DMS 273 treated with DMSO at 0.1 percent for 48 hours (cell line): ENCODE measurements around the gene PLA2G5.
"Not testable (repeated sequence)": the region's sequence is repeated elsewhere in the genome, so short reads cannot be mapped to it uniquely, and the experiment has no call there.

Source experiments
- DNase-seq: peaks from one replicate; lab custom pipeline; 2025; lab: John Stamatoyannopoulos, UW

PLA2G5 gene

DNA sequence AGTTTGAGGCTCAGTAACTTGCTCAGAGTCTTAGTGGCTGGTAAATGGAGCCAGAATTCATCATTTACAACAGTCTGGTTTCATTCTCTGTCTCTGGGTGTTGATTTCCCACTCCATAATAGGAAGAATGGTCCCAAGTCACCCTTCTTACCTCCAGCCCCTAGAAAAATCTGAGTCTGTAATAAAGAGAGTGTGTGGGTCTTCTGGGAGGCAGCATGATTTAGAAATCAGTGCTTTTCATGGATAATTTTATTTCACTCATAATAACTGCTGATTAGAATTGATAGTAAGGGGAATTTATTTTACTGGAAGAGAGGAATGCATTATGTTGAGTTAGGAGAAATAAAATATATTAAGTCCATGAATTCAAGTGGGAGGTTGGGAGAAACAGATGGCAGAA is 47.2 kb downstream of the PLA2G5 start:
- no peak for DNase-seq

DNA sequence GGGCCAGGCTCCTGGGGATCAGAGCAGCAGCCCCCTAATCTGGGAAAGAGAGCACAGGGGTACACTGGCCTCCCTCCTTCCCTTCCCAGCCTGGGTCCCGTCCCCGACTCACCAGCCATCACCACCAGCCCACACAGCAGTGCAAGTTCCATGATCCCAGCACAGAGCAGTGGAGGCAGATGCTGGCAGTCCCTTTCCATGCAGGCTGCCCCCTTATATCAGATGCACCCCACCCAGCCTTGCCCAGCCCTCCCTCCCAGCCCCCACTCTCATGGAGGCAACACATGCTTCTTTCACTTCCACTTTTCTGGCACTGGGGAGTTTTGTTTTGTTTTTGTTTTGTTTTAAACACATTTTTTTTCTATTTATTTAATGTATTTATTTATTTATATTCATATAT is 49.4 kb downstream of the PLA2G5 start, which contains the start of gene PLA2G2D:
TSS of gene PLA2G2D (minus strand) at position 190 of the 400 bp plus-strand sequence. CDS start at position 152, 38 bp downstream.
- DNase-seq = no peak

DNA sequence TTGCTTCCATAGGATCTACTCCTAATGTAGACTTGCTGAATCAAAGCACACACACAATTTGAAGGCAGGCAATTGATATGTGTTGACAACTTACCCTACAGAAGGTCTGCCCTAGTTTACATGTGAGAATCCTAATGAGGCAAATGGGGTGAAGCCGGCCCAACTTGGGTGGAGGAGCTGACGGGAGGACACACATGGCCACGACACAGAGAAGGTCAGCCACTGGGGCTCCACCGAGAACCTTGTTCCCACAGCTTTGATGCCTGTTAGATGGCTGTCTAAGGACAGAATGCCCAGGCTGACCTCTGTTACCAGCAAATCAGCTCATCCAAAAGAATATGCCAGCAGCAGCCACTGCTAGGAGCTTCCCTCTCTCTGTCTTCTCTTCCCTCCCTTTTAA is 50.8 kb downstream of the PLA2G5 start:
- DNase-seq = no peak

DNA sequence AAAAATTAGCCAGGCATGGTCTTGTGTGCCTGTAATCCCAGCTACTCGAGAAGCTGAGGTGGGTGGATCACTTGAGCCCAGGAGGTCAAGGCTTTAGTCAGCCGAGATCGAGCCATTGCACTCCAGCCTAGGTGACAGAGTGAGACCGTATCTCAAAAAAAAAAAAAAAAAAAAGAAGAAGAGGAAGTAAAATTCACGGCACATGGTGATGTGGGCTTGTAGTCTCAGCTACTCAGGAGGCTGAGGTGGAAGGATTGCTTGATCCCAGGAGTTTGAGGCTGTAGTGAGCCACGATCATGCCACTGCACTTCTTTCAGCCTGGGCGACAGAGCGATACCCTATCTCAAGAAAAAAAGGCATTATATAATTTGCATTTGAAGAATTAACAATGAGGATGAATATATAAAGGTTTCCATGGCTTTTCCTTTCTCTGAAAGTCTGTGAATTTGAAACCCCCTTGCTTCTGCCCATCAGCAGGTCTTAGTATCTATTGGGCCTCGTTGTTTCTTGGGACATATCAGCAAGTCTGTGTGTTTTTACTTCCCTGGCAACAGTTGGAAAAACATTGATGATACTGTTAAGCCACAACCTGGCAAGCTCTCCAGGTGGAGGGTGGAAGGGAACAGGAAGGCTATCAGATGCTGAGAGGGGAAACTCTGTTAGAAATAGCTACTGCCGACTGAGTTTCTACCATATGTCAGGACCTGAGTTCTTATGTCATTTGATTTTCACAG is 53.9 kb downstream of the PLA2G5 start:
- DNase-seq = no peak

DNA sequence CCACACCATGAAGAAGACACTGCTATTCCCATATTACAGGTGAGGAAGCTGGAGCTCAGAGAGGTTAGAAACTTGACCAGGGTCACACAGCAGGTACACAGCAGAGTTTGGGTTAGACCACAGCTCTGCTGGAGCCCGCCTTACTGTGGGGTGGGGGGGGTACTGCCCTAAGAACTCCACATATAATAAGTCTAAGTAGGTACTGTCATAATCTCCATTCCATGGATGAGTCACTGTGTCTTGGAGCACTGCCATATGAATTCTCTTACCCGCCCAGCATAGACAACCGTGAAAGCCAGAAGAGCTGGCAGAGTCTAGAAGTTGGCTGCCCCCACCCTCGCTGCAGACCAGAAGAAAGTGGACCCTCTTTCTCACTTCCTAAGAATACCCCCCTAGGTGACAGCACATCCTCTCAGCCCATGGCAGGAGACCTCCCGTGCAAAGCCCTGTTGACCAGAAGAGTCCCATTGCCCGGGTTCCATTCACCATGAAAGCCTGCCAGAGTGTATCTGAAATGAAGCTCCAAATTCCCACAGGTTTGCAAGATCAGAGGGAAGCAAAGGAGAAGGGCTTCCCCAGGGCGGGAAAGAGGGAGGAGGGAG is 54.6 kb downstream of the PLA2G5 start:
- DNase-seq = no peak

DNA sequence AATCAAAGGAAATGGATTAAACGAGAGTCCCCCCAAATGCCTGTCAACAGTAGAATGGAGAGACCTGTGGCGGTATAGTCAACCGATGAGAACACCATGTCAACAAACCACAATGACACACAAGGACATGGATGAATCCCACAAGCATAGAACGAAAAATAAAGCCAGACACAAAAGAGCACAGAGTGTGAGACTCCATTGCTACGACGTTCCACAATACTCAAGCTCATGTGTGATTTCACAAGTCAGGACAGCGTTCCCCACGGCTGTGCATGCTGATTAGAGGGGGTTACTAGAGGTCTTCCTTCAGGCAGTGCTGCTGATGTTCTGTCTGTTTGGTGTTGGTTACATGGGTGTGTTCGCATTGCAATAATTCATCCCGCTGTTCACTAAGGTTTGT is 55.1 kb downstream of the PLA2G5 start:
- no peak for DNase-seq

DNA sequence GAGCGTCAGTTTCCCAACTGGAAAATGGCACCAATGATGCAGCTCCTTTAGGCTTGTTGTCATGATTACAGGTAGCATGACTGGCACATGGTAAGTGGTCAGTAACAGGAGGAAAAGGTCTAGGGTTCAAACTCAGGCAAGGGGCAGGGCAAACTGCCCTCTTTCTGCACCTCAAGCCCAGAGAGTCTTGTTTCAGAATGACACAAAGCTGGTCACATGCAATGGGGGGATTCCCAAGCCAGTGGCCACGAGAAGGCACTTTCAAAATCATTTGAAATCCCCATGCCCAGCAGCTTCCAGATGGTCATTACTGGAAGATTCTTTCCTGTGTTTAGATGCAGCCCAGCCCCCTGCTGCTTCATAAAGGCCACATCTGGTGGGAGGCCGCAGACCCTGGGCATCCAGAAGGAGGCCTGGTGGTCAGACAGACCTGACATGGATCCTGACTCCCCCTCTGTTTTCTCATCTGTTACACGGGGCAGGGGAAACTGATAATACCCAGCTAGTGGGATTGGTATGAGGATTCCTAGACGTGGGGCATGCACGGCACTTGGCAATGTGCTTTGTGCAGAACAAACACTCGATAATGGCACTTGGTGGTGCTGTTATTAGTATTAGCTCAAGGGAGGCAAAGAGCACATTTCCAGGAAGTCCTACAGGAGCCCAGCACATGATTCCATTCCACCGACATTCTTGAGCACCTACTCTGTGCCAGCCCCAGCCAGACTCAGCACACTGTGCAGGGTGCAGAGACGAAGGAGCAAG is 56.2 kb downstream of the PLA2G5 start:
- DNase-seq = no peak

DNA sequence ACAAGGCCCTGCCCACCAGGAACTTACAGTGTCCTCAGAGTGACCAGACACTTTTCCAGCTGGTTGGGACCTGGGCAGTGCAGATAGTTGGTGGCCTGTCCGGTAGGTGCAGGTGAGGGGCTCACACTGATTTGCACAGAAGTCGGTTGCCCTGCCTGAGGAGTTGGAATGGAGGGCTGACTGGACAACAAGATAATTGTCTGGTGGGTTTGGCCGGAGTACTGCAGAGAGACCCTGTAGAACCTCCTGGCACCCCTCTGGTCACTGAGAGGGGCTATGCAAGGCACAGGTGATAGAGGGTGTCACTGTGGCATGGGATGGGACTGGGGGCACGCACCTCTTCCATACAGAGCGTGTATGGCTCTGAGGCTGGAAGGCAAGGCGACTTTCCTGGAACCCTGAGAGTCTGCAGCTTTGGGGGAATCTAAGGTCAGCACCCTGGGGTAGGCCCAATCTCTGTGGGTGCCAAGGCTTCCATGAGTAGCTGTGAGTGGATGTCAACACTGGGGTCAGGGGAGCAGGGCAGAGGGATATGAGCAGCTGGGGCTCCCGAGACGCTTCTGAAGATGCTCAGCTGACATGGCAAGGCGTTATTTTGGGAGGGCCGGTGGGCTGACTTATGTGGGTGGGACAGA is 56.9 kb downstream of the PLA2G5 start:
- no peak for DNase-seq

DNA sequence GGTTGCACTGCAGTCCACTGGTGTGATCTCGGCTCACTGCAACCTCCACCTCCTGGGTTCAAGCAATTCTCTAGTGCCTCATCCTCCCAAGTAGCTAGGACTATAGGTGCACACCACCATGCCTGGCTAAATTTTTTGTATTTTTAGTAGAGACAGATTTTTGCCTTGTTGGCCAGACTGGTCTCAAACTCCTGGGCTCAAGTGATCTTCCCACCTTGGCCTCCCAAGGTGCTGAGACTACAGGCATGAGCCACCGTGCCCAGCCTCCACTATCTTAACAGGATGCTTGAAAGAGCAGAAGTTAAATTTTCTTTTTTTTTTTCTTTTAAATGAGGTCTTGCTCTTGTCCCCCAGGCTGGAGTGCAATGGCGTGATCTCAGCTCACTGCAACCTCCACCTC is 60.5 kb downstream of the PLA2G5 start:
- not testable (repeated sequence) for DNase-seq

DNA sequence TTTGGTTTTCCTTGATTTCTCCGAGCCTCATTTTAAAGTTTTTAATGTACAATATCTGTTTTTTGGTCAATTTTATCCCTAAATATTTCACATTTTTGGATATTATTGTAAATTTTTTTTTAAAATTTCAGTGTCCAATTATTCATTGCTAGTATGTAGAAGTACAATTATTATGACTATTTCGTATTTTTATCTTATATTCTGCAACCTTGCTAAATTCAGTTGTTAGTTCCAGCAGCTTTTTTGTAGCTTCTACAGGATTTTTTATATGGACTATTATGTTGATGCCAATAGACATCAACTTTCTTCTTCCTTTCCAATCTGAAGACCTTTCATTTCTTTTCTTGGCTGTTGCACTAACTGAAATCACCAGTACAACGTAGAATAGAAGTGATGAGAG is 65.0 kb downstream of the PLA2G5 start:
- DNase-seq = no peak

DNA sequence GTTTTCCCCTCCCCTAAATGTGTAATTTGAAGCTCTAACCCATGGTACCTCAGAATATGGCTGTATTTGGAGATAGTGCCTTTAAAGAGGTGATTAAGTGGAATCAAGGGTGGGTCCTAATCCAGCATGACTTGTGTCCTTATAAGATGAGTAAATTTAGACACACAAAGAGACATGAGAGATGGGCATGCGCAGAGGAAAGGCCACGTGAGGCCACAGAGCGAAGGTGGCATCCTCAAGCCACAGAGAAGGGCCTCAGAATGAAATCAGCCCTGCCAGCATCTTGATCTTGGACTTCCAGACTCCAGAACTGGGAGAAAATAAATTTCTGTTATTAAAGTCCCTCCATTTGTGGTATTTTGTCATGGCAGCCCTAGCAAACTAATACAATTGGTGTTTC is 66.3 kb downstream of the PLA2G5 start:
- DNase-seq = no peak

DNA sequence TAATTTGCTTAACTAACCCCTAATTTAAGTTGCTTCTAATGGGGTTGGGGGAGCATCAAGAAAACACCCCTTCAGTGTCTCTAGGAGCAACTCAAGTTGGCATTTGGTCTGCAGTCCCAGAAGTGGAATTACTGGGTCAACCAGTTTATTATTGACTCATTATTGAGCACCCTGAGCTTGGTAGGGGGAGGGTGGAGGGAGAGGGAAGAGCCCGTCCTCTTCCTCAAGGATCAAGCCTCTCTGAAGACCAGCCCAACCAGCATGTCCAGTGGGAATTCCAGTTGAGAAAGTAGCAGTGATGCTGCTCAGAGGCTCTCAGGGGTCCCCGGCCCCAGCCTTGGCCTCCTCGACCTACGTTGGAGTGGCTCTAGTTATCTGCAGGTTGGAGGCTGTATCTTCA is 67.1 kb downstream of the PLA2G5 start:
- no peak for DNase-seq

DNA sequence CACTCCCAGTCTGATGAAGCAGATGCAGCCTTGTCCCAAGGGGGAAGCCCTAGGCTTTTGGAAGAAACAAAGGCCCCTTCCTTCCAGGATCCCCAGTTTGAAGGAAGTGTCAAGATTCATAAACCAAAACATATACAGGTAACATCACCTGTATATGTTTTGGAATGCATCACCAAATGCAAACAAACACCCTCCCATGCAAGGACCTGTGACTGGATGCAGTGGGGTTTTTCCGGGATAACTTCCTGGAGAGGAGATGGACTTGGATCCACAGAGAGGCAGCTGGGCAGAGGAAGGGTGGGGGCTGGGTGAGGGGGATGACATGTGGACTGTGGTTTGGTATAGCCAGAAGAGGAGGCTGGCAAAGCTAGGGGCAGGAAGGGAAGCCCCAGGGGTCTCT is 67.6 kb downstream of the PLA2G5 start:
- DNase-seq = no peak

DNA sequence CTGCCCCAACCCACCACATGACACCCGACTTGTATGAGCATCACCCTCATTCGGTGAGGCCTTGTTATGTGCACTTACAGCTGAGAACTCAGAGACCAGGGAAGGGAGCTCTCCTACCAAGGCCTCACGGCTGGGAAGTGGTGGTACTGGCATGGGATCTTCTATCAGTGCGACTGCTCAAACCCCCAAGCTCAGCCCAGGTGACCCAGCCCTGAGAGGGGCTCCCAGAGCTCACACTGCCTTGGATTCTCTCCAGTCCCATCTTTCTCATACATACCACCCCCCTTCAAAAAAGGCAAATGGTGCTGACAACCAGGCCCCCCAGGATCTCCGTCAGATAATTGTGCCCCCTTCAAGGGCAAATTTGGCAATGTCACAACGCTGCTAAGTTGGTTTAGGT is 68.4 kb downstream of the PLA2G5 start:
- DNase-seq = no peak

DNA sequence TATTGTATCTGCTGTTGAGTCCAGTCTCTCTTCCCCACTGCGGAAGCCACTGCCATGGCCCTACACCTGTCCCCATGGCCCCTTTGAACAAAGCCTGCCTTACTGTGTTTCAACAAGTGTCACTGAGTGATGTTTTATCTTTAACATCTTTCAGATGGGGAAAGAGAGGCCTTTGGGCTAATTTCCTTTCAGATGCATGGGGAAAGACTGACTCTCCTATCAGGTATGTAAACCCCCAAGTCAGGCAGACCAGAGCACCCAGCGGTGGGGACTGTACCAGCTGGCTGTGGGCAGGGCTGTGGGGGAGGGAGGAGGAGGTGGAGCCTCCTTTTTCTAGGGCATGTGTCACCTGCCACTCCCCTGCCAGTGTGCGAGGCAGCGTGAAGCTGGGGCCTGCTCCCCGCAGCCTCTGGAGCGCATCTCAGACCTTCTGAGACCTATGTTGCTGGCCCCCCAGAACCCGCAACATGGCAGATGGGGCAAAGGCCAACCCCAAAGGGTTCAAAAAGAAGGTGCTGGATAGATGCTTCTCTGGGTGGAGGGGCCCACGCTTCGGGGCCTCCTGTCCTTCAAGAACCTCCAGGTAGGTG is 69.1 kb downstream of the PLA2G5 start, which contains the start of gene PLA2G2F:
TSS of gene PLA2G2F (plus strand) at position 363 of the 590 bp plus-strand sequence. CDS start at position 468, 105 bp downstream.
- DNase-seq = no peak

DNA sequence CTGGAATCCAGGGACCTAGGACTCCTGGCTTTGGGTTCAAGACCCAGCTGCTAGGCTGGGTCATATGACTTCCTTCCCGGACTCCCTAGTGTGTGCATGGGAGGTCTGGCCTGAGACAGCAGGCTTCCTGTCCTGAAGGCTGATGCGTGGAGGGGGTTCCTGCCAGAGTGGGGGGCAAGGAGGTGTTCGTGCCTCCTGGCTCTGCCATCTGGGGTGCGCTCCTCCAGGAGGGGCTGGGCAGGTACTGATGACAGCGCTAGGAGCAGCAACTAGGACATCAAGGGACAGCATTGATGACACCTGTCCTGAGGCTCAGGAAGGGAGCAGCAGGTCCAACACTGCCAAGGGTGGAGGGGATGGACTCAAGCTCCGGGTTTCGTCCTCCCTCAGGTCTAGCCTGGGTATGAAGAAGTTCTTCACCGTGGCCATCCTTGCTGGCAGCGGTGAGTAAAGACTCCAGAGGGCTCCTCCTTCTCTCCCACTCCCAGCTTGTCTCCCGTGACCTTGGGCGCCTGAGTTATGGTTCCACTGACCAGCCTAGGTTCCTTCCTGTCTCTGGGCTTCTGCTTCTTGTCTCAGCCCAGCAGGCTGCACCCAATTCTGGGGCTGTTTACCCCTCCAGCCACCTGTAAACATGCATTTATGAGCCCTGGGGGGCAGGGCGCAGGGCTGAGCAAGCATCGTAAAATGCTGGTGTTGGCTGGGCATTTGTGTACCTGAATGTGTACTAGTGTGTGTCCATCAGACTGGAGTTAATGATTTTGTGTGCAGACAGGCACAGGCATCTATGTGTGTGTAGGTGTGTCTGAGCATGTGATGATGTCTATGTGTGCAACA is 70.0 kb downstream of the PLA2G5 start:
- DNase-seq = no peak

DNA sequence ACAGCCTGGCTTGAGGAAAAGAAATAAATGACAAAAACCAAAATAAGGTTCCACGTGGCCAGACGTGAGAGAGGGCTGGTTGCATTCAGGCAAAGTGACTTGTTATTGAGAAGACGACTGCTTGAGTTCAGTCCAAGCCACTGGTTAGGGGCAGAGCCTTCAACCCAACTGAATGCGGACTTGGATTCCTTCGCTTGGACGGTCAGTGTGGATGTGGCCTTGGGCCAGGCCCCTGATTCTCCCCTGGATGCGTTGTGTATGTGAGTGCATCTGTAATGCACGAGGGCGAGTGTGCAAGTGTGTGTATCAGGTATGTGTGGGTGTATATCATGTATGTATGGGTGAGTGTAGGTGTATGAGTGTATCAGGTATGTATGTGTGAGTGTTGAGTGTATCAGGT is 71.0 kb downstream of the PLA2G5 start:
- no peak for DNase-seq

DNA sequence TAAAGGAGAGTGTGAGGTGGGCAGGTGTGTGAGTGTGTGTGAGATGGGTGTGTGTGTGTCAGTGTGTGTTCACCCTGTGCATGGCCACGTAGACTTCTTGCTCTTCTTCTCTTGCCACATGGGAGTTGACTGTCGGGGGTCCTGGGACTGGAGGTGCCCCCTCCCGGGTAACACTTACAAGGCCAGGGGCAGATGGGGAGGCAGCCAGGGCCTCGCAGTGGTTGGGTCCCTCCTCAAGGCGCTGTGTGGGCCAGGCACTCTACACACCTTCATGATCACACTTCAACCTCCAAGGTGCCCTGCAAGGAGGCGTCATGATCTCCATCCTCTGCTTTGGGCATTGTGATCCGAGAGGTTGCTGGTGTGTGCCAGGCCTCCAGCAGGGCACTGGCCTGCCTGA is 71.5 kb downstream of the PLA2G5 start:
- no peak for DNase-seq
